ENCODE measurements around the gene VKORC1L1. TPM values are rescaled to one million over a fixed set of nuclear protein-coding genes. Genes with fewer than 3 reads are reported as not detected.
"Not testable (repeated sequence)": the region's sequence is repeated elsewhere in the genome, so short reads cannot be mapped to it uniquely, and the experiment has no call there.

Gene VKORC1L1
- total and polyA plus RNA-seq, 2 of the 8 experiments (the other 6 are each of a cell fraction or from before 2014, with no cell fraction given), result 12.7 to 45.3 TPM

- H3K4ac ChIP-seq (replicated peaks; ENCODE audit: insufficient read length, low read depth, low read length); H2BK20ac ChIP-seq (ENCODE audit: low read length); H2AFZ ChIP-seq (ENCODE audit: low read length); H4K91ac ChIP-seq (replicated peaks; ENCODE audit: insufficient read length, low read length); H3K4me3 ChIP-seq (ENCODE audit: extremely low read depth in 1 of 4, insufficient read depth in 2 of 4, low read depth in 3 of 4, low read length in 4 of 4); H3K14ac ChIP-seq (ENCODE audit: insufficient read length); H4K20me1 ChIP-seq (replicated peaks in 1 of 2; ENCODE audit: control insufficient read depth in 1 of 2, insufficient read depth in 2 of 2, low read length in 2 of 2); H3K9me3 ChIP-seq (ENCODE audit: insufficient read depth in 2 of 2, low read depth in 1 of 2, low read length in 1 of 2); H3K4me1 ChIP-seq (replicated peaks in 1 of 4; ENCODE audit: control insufficient read depth in 3 of 4, insufficient read depth in 4 of 4, low read length in 3 of 4); H3K79me1 ChIP-seq (ENCODE audit: low read depth, low read length); H2BK120ac ChIP-seq (replicated peaks; ENCODE audit: low read depth, low read length); H2BK12ac ChIP-seq (ENCODE audit: low read depth, low read length); H3K56ac ChIP-seq (replicated peaks; ENCODE audit: insufficient read length, low read depth, low read length); H3K79me2 ChIP-seq (ENCODE audit: control insufficient read depth in 1 of 2, insufficient read depth in 2 of 2, low read length in 2 of 2); H3K27ac ChIP-seq (ENCODE audit: low read depth, low read length); H2AK5ac ChIP-seq (ENCODE audit: low read depth, low read length); H3K9ac ChIP-seq (replicated peaks in 1 of 4; ENCODE audit: extremely low read depth in 1 of 4, low read depth in 3 of 4, low read length in 3 of 4); H4K5ac ChIP-seq (ENCODE audit: insufficient read length, low read depth, low read length); H4K8ac ChIP-seq (ENCODE audit: extremely low read depth, insufficient read depth, low read length); H3K18ac ChIP-seq (ENCODE audit: extremely low read depth, low read length); H3K23ac ChIP-seq (ENCODE audit: insufficient read length); FAIRE-seq; H3K23me2 ChIP-seq (ENCODE audit: low read depth, low read length); POLR2A ChIA-PET (ENCODE audit: partially characterized antibody); H3K27me3 ChIP-seq (replicated peaks in 1 of 4; ENCODE audit: control insufficient read depth in 3 of 4, extremely low read depth in 1 of 4, insufficient read depth in 3 of 4, low read length in 3 of 4); H2BK15ac ChIP-seq (ENCODE audit: low read length); H3K36me3 ChIP-seq (ENCODE audit: control insufficient read depth in 2 of 4, insufficient read depth in 4 of 4, low read length in 3 of 4); H2BK5ac ChIP-seq (ENCODE audit: low read depth, low read length); DNase-seq (ENCODE audit: low read depth in 1 of 2, low spot score in 2 of 2); H3K4me2 ChIP-seq (ENCODE audit: insufficient read depth in 1 of 2, low read depth in 2 of 2, low read length in 2 of 2): not testable (repeated sequence)
- 92% methylated on average over 1 of the region's 1 CpG; no CpG with 5 or more reads in 1 of the 2 experiments for WGBS, 2 experiments (ENCODE audit: extremely low coverage in 1 of 2, insufficient coverage in 1 of 2, insufficient read length in 1 of 2, insufficient replicate concordance in 2 of 2, low coverage in 1 of 2, low lambda C conversion rate in 2 of 2, missing lambda C conversion rate in 1 of 2)
- CTCF ChIA-PET (ENCODE audit: partially characterized antibody), result interaction anchor here (0.9 to 1.2 kb wide), 2 partner anchors 11 to 21 kb away, joined by 3 read pairs; no protein-coding TSS in a partner anchor
Observed at GRCh38 chr7:65988503-65988902, 115.6 kb downstream of the VKORC1L1 start.
